NCI-H1694 treated with DMSO at 0.1 percent for 48 hours (cell line): ENCODE data around the gene VTI1A.

Experiments used
- DNase-seq: peaks from one replicate; lab custom pipeline; 2025; lab: John Stamatoyannopoulos, UW

Gene VTI1A

DNA sequence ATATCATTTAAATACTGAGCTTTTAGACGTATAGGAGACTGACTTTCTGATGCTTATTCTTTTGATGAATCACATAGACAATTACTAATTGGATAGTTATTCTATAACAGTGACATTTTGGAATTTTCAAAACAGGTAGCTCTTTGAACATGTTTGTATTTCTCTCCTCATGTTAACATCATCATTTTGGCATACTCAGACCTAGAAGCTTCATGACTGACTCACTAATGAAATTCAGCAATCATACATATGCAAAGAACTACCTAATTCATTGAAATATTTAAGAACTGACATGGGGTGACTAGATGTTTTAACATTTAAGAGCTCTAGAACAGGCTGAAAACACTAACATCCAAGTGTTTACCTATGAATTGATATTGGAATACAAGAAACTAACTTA, 192.3 kb downstream of the VTI1A start:
- DNase-seq: no peak

DNA sequence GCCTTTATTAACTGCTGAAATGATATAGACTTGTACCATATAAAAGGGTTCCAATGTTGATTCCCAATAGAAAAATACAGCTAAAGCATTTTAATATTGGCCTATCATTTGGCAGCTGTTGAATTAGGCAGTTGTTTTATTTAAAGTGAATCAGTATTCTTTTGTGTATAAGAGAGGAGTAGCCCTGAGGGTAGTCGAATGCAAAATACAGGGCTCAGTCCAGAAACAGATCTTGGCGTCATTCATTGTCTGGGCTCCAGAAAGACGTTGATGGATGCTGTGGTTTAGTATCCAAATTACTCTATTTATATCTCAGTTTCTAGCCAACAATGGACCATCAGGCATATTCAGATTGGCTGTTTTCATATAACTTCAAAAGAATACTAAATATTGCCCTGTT, 193.6 kb downstream of the VTI1A start:
- no peak for DNase-seq

DNA sequence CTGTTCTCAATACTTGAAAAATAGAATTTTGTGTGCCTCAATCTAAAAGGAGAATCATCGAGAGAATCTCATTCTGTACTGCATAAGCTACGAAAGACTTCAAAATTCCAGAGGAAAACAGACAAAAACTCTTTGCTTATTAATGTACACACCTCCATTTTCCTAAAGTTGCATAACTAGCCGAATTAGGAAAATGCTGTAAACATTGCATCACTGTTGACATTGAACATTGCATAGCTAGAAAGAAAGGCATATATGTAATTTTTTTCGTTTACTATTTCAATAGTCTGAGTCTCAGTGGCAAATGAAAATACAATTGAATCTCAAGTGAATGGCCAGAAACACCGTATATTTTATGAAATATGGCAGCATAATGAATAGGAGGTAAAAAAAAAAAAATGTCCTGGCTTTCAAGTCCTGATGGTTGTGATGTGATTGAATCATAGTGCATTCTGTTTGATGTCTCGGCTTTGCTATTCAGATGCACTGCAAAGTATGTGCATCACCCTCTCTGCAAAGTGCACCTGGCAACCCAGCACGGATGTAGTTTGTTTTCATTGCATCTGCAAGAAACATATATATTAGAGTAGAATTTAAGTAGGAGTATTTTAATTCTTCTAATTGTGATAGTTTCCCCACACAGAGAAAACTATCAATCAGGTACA, 196.7 kb downstream of the VTI1A start:
- no peak for DNase-seq

DNA sequence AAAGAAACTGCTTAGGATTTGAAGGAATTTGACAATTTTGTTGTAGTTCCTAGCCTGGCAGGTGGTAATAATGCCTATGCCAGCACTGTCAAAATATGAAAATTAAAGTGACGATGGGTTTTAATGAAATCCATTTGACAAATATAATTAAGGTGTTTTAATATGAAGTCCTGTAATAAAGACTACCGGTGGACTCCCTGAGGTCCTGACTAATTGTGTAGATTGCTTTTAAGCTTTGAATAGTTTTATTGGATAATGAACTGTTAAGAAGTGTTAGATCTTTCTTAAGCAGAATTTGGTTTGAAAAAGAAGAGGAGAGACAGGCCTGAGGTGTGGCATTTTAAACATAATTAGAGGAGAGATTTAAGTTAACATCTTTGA, 197.2 kb downstream of the VTI1A start:
- DNase-seq: no peak

DNA sequence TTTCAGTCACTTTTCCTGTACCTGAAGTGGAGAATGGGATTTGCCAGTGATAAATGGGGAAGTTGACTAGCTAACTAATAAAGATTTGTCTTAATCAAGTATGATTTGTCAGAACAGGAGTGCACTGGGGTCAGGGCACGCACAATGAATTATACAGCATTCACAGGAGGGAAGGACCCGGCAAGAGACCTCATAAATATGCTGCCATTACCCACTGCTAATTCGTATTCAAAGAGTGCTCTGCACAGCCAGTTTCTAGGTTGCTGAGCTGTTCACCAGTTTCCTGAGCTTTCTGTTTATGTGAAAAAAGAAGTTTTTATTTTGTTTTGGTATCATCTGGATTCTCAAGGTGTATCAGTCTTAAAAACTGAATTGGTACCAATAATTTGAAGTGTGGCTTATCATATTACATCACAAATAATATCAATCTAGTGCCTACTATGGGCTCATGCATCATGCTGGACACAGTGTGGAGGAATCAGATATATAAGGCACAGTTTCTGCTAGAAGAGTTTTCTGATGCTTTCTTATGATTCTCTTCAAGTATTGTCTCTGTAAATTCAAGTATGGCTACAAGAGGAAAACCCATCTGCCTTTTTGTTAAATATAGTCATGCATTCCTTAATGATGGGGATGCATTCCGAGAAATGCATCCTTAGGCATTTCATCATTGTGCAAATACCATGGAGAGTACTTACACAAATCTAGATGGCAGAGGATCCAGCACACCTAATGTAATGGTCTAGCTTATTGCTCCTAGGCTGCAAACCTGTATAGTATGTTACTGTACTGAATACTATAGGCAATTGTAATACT, 202.2 kb downstream of the VTI1A start:
- no peak for DNase-seq

DNA sequence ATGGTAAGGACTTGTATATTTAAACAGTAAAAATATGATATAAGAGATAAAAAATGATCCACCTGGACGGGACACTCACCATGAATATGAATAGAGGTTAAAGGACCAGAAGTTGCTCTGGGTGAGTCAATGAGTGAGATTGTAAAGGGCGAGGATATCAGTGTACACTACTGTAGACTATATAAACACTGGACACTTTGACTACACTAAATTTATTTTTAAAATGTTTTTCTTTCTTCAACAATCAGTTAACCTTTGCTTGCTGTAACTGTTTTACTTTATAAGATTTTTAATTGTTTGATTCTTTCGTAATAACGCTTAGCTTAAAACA, 202.8 kb downstream of the VTI1A start:
- no peak for DNase-seq

DNA sequence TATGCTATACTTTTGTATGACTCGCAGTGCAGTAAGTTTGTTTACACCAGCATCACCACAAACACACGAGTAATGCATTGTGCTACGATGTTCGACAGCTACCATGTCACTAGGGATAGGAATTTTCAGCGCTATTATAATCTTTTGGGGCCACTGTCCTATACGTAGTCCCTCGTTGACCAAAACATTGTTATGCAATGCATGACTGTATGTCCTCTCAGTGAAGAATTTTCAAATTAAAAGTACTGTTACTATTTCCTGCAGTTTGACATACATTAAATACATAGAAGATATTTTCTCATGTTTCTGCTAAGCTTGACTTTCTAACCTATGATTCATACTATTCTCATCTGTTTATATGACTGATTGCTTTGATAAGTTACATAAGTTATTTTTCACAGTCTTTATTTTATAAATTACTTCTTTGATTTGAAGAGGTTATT, 203.6 kb downstream of the VTI1A start:
- no peak for DNase-seq

DNA sequence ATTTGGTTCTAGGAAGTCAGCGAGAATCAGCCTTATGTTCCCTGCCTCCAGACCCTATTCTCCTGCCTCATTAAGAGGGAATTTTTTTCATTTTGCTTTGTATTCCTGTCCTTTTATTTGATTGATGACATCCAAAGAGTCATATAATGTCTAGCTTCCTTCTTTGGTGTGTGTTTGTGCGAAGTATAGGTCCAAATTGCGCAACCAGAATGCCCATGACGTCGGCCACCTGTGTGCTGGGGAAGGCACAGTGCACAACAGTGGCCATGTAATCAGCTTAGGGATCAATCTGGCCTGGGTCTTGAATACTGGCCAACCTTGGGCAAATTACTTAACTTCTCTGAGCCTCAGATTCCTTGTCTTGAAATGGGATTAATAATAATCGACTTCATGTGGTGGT, 206.2 kb downstream of the VTI1A start:
- no peak for DNase-seq

DNA sequence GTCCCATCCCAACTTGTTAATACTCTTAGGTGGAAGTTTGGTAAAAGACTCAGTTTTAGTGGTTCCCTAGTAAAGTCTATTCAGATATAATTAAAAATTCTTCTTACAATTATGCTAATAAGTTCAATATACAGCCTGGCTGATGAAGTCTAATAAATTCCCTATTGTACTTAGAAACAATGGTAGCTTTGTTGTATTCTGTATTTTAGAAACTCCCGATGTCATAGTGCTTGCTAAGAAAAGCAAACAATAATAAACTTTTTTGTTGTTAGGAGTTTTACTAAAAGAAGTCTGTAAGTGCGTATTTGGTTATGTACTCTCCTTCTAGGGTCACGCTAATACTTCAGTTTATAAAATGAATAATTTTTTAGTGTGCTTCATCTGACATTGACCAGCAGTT, 206.8 kb downstream of the VTI1A start:
- no peak for DNase-seq

DNA sequence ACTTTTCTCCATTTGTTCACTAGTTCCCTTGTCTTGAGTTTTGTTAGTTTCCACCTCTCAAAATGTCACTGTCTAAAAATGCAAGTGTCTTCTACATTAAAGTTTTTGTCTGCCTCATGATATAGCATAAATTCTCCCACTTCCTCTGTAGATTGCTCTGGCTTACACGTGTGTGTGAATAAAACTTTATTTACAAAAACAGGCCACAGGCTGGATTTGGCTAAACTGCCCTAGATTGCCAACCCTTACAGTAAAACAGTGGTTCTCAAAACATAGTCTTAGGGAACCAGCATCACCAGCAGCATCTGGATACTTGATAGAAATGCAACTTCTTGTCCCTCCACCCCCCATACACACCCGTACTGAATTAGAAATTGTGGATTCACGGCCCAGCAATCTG, 207.8 kb downstream of the VTI1A start:
- no peak for DNase-seq

DNA sequence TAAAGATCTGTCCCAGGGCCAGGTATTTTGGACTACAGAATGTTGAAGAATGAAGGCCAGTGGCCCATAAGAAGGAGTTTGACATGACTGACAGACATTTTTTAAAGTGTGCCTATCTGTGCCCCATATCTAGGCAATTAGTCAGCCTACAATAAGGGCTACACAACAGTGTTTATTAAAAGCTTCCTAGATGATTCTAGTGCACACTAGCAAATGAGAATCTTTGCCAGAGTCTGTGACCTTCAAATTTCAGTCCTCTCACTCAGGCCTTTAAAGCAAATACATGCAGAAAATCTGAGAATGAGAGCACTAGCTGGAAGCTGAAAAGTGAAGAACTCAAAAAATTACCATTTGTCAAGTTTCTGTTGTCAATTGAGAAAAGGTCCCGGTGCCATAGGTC, 208.7 kb downstream of the VTI1A start:
- DNase-seq: no peak

DNA sequence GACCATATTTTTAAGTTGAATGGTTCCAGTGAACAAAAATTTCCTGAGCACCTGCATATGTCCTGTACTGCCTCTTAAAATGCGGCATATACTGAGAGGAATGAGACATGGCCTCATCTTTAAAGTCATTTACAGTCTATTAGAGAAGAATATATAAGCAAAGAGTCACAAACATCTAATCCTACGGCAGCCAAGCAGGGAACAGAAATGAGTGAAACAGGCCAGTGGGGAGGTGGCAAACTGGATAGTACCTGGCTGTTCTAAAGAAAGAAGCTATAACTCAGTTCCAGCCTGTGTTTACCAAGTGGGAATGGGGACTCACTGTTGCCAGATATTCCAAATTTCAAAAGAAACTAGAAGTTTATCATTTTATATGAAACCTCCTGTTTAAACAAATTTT, 211.4 kb downstream of the VTI1A start:
- no peak for DNase-seq

DNA sequence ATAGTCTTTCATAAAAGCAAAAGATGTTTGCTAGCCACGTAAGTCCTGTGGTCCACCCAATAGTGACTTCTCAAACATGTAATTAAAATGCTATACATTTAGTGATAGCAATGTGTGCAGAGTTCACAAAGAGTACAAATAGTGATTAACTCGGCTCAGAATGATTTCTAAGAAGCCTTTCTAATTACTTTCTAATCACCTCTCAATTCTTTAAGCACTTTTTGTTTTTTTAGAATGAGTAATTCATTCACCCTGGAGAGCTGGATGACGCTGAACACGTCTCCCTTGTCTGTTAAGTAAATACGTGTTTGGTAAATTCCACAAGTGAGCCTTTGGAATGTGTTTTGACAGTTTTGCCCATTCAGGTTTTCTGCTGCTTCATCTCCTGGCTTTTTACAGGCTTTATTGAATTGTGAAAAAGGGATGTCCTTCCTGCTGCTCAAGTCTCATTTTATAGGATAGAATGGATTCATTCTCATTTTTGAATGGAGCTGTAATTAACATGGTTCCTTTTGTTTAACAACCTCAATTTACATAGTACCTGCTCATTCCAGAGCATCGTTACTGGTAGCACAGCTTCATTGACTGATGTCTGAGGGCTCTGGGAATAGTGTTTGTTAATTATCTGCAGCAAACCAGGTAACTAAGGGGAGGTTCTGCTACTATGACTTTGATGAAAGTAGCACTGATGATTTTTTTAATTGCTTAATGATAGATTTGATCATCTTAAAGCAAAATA, 212.1 kb downstream of the VTI1A start:
- no peak for DNase-seq

DNA sequence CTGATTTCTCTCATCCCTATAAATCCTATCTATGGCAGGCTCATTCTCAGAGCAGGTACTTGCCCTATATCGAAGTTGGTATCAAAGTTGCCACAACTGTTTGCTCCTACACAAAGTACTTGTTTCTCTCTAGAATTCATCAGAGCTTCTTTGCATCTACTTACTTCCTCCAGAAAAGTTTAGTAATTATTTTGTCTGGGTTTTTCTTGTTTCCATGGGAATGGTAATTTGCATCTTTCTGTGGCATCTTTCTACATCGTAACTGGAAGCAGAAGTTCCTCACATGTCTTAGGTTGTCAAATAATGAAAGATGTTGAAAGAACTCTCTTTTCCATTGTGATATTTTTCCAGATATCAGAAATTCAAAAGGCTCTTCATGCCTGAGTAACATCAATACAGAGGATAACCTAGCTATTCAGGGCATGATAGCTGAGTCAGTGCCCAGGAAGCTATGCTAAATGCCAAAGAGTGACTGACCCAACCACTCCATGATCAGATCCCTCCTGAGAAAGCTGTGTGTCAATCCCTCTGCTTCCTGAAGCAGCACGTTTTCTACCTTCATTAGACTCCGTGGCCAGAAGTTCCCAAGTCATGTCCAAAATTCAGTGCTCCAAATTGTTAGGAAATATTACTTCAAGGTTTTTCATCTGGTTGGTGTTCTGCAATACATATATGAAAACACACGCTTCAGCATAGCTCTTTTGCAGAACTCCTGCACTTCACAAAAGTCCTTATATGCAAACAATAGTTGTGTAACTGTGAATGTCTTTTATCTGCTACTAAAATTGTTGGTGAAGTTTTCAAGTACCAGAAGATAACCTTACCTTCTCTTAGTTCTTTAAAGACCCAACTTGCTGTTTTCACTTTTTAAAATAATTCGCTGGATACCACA, 216.5 kb downstream of the VTI1A start:
- no peak for DNase-seq

DNA sequence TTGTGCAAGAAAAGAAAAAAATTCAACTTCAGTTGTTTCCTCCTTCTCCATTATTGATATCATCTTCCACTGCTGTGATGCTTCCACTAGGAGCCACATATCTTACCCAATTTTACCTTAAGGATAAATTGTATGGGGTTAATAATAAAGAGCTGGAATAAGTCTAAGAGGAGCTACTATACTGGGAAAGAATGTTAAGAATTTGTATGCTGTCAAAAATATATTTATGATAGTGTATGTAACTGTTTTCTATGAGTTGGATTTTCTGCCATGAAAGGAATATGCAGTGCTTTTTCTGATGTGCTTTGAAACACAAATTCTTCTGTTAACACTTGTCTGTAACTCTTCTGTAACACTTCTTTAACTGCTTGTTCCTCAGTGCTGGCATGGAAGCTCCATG, 219.1 kb downstream of the VTI1A start:
- DNase-seq: no peak

DNA sequence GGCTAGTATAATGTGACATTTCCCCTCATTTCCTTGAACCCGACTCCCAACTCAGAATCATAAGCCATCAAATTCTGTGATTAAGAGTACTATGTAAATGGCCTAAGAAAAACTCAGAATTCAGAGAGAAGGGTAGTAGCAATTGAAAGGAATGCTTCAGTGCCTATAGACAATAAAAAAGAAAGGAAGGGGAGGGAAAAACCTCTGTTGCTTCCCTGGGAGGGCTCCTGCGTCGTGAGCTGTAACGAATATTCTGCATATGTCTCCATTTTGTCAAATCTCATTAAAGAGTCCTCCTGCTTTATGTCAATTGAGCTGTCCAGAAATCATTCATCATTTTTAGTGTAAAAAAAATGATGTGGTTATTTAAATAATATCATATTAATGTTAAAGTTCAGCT, 223.0 kb downstream of the VTI1A start:
- DNase-seq: no peak

DNA sequence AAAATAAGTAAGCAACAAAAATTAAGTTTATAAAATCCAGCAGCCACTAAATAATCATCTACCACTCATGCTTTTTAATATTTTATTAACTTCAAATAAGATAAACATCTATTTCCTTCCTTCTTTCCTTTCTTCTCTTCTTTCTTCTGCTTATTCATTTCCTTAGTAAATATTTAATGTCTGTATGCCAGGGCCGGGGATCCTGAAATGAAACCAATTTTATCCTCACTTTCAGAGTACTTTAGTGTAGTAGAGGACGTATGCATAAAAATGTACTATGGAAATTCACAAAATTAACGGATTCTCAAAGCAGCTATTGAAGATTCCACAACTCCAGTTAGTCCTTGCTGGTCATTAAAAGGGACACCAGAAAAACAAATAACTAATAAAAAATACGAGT, 224.7 kb downstream of the VTI1A start:
- DNase-seq: no peak

DNA sequence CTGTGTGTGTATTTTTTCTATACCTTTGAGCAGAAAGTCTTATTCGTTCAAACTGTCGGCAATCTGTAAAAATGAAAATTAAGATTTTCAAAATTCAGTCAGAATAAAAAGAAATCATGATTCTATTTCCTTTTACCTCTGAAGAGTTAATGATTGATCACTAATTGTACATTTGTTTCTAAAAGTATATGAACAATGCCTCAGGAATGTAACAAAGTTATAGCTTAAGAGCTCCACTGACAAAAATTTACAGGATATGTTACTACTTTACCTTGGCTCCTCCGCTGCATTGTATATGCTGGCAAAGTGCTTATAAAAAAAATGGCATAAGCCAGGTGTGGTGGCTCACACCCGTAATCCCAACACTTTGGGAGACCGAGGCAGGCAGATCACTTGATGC, 225.7 kb downstream of the VTI1A start:
- DNase-seq: no peak

DNA sequence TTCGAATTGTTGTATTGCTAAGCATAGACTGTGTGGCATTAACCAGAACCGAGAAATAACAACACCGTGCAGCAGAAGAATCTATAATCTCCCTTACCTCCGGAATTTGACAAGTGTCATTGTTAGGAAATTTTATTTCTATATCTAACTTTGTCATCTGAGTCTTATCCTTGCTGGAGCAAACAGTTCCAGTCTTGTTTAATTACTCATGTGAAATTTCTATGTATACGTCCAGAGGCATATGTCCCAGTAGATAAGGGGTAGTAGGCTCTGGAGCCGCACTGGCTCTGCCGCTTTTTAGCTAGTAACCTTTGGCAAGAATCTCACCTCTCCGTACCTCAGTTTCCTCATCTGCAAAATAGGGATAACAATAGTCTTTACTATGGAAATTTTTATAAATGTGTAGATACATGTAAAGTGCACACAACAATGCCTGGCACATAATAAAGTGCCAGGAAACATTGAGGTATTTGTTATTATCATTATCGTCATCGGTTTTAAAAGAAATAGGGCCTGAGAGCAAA, 228.6 kb downstream of the VTI1A start:
- DNase-seq: no peak

DNA sequence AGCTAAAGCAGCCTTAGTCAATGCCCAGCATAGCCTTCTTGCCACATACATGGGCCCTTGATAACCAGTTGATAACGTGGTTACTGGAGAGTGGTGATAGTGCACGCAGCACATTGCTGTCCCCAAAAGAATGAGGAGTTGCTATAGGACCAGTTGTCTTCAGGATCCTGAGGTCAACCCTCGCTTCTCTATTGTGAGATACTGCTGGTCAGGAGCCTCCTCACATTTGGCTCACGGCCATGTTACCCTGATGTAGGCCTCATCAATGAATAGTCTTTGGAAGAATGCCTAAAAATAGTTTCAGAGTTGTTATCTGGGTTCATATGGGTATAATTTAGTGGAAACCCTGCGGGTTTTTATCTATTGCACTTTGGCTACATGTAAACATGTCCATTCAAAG, 230.7 kb downstream of the VTI1A start:
- DNase-seq: no peak

DNA sequence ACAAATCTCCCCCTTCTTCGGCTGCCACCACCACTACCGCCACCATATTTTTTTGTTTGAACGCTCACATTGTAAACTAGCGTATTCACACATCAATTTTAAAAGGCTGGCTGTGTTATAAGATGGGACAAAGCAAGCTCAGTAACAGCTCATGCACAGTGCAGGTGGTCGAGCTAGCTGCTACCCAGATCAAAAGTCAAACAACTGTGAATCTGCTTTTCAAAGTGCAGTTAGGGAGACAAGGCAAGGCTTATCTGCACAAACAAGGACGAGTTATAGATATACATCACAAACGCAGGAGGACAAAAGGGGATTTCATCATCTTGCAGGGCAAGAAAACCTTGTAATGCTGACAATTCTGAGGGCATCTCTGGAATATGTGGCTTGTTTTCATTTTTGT, 231.6 kb downstream of the VTI1A start:
- DNase-seq: no peak

DNA sequence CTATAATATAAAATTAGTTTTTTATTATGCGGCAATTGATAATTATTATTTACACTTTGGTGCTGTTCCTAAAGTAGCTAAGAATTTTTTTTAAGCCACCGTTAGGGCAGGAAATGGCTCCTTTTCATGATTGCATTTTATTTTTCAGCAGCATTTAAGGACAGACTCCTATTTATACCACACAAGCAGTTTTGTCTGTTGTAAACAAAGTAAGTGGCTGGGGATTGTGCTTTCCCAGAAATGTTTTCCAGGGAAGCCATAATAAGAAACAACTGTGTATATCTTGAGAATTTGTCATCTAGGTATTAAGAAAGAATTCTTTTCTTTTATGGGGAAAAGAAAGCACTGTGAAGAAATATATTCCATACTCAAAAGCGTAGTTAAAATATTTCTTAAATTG, 232.0 kb downstream of the VTI1A start:
- DNase-seq: no peak
